ENCODE measurements around the gene MTERF4.

DNA sequence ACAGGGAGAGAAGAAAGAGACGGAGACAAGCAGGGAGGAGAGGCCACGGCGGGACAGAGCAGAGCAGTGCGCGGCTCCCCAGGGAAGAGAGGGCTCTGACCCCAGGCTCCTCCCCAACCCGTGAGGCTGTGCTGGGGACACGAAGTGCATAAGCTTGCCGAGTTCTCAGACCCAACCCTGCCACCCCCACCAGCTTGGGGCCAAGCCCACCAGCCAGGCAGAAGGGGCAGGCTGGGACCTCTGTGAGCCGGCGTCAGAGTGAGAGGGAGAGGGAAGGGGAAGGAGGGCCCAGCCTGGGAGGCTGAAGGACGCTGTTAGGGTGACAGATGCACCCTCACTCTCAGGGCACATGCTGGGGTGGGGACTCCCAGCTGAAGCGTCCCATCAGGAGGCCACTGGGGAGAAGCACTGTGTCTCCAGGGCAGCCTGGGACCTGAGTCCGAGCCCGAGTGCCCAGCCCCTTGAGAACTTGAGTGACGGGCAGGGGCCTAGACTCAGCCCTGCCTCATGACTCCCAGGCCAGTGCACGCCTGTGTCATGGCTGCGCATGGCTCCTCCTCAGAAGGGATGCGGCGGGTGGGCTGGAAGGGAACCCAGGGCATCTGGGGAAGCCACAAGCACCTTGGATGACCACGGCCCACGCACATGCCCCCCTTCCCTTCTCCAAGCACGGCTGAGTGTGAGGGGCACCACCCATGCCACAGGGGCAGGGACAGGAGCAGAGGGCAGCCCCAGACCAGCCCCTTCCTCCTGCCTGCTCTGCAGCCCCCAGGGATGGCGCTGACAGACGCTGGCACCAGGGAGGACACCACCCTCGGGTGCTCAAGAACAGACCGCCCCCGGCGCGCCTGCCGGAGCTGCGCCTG is 31.0 kb downstream of the MTERF4 start:
- TF ChIP-seq CEBPB (IDR thresholded peaks at IDR 0.05; ENCODE audit: low read depth, low read length) (no peak), RAD21 (IDR thresholded peaks at IDR 0.05; ENCODE audit: low read length) (no peak), POLR2A (IDR thresholded peaks at IDR 0.05; ENCODE audit: low read depth, low read length) (no peak), CHD1 (IDR thresholded peaks at IDR 0.05; ENCODE audit: low read depth, low read length) (no peak), MAFK (IDR thresholded peaks at IDR 0.05; ENCODE audit: low read depth, low read length) (no peak), MXI1 (IDR thresholded peaks at IDR 0.05; ENCODE audit: borderline replicate concordance, low read depth, low read length) (no peak), SMC3 (IDR thresholded peaks at IDR 0.05; ENCODE audit: low read depth, low read length) (no peak)
- TF ChIP-seq, protein P1, sequence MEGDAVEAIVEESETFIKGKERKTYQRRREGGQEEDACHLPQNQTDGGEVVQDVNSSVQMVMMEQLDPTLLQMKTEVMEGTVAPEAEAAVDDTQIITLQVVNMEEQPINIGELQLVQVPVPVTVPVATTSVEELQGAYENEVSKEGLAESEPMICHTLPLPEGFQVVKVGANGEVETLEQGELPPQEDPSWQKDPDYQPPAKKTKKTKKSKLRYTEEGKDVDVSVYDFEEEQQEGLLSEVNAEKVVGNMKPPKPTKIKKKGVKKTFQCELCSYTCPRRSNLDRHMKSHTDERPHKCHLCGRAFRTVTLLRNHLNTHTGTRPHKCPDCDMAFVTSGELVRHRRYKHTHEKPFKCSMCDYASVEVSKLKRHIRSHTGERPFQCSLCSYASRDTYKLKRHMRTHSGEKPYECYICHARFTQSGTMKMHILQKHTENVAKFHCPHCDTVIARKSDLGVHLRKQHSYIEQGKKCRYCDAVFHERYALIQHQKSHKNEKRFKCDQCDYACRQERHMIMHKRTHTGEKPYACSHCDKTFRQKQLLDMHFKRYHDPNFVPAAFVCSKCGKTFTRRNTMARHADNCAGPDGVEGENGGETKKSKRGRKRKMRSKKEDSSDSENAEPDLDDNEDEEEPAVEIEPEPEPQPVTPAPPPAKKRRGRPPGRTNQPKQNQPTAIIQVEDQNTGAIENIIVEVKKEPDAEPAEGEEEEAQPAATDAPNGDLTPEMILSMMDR (conservative IDR thresholded peaks at IDR 0.05; ENCODE audit: low read depth, low read length), result no peak

Data from IMR-90 (cell line).